ENCODE results near the gene CASP12. TPM values are rescaled to one million over a fixed set of nuclear protein-coding genes. Genes with fewer than 3 reads are reported as not detected.

Gene CASP12
- polyA plus RNA-seq, 2 of the 4 experiments (the other 2 are of a cell fraction) = not detected

DNA sequence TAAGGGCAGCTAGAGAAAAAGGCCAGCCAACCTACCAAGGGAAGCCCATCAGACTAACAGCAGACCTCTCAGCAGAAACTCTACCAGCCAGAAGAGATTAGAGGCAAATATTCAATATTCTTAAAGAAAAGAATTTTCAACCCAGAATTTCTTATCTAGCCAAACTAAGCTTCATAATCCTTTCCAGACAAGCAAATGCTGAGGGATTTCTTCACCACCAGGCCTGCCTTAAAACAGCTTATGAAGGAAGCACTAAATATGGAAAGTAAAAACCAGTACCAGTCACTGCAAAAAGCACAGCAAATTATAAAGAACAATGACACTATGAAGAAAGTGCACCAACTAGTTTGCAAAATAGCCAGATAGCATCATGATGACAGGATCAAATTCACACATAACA, 30.6 kb upstream of the CASP12 start (continued):
- TF ChIP-seq, protein P1, sequence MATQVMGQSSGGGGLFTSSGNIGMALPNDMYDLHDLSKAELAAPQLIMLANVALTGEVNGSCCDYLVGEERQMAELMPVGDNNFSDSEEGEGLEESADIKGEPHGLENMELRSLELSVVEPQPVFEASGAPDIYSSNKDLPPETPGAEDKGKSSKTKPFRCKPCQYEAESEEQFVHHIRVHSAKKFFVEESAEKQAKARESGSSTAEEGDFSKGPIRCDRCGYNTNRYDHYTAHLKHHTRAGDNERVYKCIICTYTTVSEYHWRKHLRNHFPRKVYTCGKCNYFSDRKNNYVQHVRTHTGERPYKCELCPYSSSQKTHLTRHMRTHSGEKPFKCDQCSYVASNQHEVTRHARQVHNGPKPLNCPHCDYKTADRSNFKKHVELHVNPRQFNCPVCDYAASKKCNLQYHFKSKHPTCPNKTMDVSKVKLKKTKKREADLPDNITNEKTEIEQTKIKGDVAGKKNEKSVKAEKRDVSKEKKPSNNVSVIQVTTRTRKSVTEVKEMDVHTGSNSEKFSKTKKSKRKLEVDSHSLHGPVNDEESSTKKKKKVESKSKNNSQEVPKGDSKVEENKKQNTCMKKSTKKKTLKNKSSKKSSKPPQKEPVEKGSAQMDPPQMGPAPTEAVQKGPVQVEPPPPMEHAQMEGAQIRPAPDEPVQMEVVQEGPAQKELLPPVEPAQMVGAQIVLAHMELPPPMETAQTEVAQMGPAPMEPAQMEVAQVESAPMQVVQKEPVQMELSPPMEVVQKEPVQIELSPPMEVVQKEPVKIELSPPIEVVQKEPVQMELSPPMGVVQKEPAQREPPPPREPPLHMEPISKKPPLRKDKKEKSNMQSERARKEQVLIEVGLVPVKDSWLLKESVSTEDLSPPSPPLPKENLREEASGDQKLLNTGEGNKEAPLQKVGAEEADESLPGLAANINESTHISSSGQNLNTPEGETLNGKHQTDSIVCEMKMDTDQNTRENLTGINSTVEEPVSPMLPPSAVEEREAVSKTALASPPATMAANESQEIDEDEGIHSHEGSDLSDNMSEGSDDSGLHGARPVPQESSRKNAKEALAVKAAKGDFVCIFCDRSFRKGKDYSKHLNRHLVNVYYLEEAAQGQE (IDR thresholded peaks at IDR 0.05) = no peak
- no peak for TF ChIP-seq FOSB (CRISPR knock-in tag; IDR thresholded peaks at IDR 0.05)
- TF ChIP-seq HDAC2 (IDR thresholded peaks at IDR 0.05) = no peak
- no peak for TF ChIP-seq CEBPB (IDR thresholded peaks at IDR 0.05)
- TF ChIP-seq RCOR1 (IDR thresholded peaks at IDR 0.05; ENCODE audit: low read depth, low read length) = no peak
- no peak for TF ChIP-seq PHF8 (IDR thresholded peaks at IDR 0.05; ENCODE audit: borderline replicate concordance, low read depth)
- TF ChIP-seq EHMT2 (IDR thresholded peaks at IDR 0.05; ENCODE audit: low read depth) = no peak
- TF ChIP-seq HEYL (CRISPR knock-in tag; IDR thresholded peaks at IDR 0.05) = no peak

DNA sequence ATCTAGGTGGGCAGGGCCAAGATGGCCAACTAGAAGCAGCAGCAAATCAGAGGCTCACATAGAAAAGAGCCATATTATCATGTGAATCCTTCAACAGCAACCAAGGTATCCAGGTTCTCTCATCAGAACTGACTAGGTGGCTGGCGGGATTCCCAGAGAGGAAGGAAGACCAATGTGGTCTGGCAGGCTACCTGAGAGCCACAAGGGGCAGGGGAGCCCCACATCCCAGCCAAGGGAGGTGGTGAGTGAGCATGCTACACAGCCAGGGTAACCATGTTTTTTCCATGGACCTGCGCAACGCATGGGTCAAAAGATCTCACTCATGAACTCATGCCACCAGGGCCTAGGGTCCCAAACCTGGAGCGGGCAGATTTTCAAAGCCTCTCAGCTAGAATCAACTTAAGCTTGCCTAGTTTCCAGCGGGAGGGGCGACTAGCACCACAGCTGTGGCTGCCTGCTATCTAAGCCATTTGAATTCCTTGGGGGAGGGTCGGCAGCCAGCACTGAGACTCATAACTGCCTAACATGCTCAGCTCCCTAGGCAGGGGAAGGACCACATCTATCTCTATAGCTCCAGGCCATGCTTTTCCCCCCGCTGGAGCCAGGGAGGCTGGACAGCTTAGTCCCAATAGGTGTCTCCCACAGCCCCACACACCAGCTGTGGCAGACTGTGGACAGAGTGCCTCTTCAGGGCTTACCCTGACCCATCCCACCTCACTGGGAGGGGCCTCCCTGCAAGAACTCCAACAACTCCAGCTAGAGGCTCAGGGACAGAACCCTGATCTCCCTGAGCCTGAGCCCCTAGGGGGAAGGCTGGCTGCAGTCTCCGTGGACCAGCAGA, 28.7 kb upstream of the CASP12 start:
- FAIRE-seq (no peak), DNase-seq (ENCODE audit: low read depth in 1 of 2, low spot score in 1 of 2) (no peak), ATAC-seq (no peak)
- Histone ChIP-seq H3K4me3 (no peak overlapping the region), H3K4me2 (no peak overlapping the region), H3K9me3 (no peaks in the 10 kb centered on the region), H3K4me1 (no peaks in the 10 kb centered on the region), H3K27ac (no peak overlapping the region)
- CTCF ChIA-PET = no interaction called here
- WGBS (ENCODE audit: missing lambda C conversion rate) = 67% methylated on average over 3 of the region's 9 CpGs
- no peak for TF ChIP-seq TP53 (CRISPR knock-in tag; IDR thresholded peaks at IDR 0.05)
- TF ChIP-seq, protein P2, sequence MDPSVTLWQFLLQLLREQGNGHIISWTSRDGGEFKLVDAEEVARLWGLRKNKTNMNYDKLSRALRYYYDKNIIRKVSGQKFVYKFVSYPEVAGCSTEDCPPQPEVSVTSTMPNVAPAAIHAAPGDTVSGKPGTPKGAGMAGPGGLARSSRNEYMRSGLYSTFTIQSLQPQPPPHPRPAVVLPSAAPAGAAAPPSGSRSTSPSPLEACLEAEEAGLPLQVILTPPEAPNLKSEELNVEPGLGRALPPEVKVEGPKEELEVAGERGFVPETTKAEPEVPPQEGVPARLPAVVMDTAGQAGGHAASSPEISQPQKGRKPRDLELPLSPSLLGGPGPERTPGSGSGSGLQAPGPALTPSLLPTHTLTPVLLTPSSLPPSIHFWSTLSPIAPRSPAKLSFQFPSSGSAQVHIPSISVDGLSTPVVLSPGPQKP (IDR thresholded peaks at IDR 0.05; ENCODE audit: low read depth, low read length) = no peak
- TF ChIP-seq RARB (CRISPR knock-in tag; IDR thresholded peaks at IDR 0.05) = no peak
- TF ChIP-seq NR3C1 (IDR thresholded peaks at IDR 0.05) = no peak
- TF ChIP-seq TFCP2L1 (CRISPR knock-in tag; IDR thresholded peaks at IDR 0.05) = no peak
- no peak for TF ChIP-seq NPAS2 (CRISPR knock-in tag; IDR thresholded peaks at IDR 0.05; ENCODE audit: borderline replicate concordance)
- no peak for TF ChIP-seq HEYL (CRISPR knock-in tag; IDR thresholded peaks at IDR 0.05)
- no peak for TF ChIP-seq HOXB13 (CRISPR knock-in tag; IDR thresholded peaks at IDR 0.05; ENCODE audit: low read depth)
- no peak for TF ChIP-seq ZSCAN20 (CRISPR knock-in tag; IDR thresholded peaks at IDR 0.05)
- TF ChIP-seq MYC (IDR thresholded peaks at IDR 0.05; ENCODE audit: borderline replicate concordance, low read length) = no peak
- no peak for TF ChIP-seq NFE2L2 (conservative IDR thresholded peaks at IDR 0.05; ENCODE audit: low read length)
- TF ChIP-seq, protein P3, sequence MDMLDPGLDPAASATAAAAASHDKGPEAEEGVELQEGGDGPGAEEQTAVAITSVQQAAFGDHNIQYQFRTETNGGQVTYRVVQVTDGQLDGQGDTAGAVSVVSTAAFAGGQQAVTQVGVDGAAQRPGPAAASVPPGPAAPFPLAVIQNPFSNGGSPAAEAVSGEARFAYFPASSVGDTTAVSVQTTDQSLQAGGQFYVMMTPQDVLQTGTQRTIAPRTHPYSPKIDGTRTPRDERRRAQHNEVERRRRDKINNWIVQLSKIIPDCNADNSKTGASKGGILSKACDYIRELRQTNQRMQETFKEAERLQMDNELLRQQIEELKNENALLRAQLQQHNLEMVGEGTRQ (IDR thresholded peaks at IDR 0.05) = no peak
- no peak for TF ChIP-seq ZC3H11A (IDR thresholded peaks at IDR 0.05)
- TF ChIP-seq, protein P4, sequence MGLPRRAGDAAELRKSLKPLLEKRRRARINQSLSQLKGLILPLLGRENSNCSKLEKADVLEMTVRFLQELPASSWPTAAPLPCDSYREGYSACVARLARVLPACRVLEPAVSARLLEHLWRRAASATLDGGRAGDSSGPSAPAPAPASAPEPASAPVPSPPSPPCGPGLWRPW (IDR thresholded peaks at IDR 0.05) = no peak
- no peak for TF ChIP-seq CEBPB (IDR thresholded peaks at IDR 0.05)
- no peak for TF ChIP-seq POLR2A (IDR thresholded peaks at IDR 0.05; ENCODE audit: low read length)
- POLR2A ChIA-PET = no interaction called here
